ENCODE results near the gene GSE1.

GSE1 gene

GRCh38 chr16:85574672-85575475 is 38.2 kb upstream of the GSE1 start:
- peak; percentile 31 for DNase-seq

GRCh38 chr16:85575920-85576319 is 37.2 kb upstream of the GSE1 start:
- DNase-seq: no peak

DNA sequence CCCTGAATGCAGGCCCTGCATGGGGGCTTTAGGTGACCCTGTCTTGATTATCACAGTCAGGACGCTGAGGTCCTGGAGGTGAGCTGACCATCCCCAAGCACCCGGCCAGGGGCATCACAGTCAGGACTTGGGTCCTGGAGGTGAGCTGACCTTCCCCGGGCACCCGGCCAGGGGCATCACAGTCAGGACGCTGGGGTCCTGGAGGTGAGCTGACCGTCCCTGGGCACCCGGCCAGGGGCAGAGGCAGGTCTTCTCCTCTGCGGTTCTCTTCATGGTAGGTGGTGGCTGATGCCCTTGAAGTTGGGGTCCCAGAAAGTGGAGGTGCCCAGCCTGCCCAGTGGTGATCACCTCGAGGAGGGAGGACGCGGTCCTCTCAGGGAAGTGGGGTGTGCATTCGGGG is 36.2 kb upstream of the GSE1 start:
- DNase-seq: no peak

DNA sequence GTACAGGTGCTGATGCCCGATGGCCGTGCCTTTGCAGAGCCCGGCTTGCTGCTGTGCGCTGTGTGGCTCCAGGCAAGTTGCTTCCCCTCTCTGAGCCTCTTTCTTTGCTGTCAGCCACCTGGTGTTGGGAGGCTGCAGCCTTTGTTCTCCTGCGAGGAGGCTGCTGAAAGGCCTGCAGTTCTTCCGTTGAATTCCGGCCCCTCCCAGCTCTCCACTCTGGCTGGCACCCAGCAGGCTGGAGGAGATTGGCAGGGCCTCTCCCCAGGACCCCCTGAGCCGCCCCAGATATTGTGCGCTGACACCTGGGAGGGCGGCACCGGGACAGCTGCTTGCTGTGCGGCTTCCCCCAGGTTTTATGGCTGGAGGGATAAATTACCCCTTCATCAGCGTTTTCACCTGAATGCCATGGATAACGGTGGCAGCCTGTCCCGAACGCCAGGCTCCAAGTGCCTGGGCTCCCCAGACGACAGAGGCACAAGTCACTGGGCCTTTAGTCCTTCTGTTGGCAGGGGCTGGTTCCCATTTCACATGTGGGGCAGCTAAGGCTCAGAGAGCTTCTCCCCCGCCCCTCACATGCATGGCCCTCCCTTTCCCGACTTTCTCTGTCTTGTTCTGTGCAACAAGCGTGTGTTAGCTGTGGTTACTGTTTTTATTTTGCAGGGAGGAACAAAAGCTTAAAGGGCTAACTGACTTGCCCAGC is 35.1 kb upstream of the GSE1 start:
- DNase-seq: no peak

GRCh38 chr16:85578599-85578948 is 34.5 kb upstream of the GSE1 start:
- DNase-seq: no peak

DNA sequence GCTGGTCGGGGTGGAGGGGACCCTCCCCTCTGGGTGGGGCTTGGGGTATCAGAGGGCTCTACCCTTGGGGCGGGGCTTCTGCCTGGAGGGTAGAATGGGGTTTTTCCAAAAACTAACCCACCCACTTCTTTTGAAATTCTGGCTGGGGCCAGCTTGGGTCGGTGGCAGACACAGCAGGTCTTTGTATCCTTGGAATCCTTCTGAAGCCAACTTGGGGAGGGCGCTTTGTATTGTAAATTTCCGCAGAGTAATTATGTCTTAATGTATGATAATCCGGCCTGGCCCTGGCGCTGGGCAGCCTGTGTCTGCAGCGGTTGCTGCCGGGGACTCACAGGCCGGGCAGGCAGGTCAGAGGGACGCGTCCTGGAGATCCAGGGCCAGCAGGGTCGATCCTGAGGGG is 33.9 kb upstream of the GSE1 start:
- no peak for DNase-seq

GRCh38 chr16:85579923-85580580 is 33.1 kb upstream of the GSE1 start:
- DNase-seq: no peak

- no peak for DNase-seq
Observed at GRCh38 chr16:85580684-85581083, 32.4 kb upstream of the GSE1 start.

GRCh38 chr16:85582229-85582991 is 30.7 kb upstream of the GSE1 start:
- no peak for DNase-seq

DNA sequence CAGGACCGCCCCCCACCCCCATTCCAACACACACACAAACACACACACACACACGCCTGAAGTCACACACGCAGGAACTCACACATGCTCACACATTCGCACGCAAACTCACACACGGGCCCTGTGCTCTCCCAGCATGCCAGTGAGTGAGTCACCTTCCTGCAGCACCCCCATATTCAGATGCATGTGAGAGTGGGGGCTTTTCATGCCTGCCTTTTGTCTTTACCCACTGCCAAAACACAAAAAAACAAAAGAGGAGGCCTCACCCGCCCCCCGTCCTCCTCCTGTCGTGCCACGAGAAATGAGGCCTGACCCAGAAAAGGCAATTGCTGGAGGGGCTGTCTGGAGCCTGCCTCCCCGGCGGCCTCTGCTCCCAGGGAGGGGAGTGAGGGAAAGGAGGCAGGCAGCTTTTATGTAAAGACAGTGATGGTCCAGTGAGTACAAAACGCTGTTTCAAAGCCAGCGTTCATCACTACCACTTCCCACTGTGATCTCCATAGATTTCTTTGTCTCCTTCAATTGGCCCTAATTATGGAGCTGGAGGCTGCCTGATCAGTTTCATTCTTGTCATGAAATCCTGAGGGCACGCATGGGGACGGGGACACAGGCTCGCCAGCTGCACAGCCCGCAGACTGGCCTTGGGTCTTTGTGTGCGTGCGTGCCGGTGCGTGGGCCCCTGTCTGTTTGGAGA is 29.5 kb upstream of the GSE1 start:
- no peak for DNase-seq

DNA sequence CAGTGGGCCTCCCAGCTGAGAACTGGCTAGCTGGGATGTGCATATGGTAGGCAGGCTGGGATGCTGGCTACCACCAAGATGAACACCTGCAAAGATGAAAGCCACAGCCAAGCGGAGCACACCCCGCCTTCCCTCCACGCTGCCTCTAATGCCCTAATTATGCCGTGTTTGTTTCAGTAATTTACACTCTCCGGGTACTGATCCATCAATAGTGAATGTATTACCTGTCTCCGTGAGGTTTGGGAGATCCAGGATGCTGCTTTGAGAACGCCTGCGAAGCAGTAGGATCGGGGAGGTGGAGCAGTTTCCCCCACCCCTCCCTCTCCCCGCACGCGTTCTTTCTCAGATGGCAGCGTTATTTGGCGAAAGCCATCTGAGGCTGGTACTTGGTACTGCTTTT is 28.9 kb upstream of the GSE1 start:
- DNase-seq: no peak

DNA sequence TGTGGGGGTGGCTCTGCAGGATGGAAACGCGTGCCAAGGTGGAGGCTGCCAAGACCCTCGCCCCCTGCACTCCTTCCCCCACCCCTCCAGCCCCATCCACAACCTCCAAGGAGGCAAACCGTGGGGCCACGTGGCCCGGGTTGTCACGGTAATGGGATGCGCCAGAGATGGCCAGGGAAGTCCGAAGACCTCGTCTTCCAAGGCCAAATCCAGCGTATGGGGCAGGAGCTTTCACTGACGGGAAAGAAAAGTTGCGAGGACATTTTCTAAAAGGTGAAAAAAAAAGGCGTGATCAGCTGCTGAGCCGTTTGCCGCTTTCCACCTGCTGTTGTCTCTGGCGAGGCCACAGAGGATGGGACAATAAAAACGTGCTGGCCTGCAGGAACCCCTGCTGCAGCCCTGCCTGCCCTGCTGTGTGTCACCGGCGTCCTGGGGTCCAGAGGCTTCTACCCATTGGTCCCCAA is 28.3 kb upstream of the GSE1 start:
- no peak for DNase-seq

GRCh38 chr16:85585711-85586110 is 27.4 kb upstream of the GSE1 start:
- no peak for DNase-seq

DNA sequence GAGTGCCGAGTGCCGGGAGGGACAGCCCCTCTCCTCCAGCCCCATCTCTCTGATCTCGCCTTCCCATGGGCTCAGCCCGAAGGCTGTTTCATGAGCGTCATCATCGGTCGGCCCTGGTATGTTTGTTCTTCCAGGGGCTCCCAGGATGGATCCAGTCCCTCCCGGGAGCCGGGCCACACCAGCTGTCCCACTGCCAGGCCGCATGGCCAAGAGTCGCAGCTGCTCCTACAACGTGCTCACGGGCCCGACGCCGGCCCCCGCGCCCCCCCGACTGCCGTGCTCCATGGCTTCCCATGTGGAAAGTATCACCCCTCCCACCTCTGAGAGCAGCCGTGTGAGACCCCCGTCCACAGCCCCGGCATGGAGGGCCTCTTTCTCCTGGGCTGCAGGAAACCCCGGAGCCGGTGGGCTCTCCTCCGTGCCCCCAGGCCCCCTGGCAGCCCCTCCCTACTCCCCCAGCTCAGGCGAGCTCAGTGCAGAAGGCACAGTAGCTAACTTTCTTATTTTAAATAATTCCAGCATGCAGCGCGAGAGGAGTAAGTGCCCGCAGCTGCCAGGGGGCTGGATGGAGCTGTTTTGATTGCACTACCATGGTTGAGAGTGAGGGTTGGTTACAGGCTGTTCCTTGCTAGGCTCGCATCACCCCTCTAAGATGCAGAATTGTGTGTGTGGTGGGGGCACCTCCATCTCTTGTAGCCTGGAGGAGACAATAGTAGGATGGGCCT is 26.6 kb upstream of the GSE1 start:
- DNase-seq: no peak

- DNase-seq: no peak
Observed at GRCh38 chr16:85587762-85588556, 25.2 kb upstream of the GSE1 start.

DNA sequence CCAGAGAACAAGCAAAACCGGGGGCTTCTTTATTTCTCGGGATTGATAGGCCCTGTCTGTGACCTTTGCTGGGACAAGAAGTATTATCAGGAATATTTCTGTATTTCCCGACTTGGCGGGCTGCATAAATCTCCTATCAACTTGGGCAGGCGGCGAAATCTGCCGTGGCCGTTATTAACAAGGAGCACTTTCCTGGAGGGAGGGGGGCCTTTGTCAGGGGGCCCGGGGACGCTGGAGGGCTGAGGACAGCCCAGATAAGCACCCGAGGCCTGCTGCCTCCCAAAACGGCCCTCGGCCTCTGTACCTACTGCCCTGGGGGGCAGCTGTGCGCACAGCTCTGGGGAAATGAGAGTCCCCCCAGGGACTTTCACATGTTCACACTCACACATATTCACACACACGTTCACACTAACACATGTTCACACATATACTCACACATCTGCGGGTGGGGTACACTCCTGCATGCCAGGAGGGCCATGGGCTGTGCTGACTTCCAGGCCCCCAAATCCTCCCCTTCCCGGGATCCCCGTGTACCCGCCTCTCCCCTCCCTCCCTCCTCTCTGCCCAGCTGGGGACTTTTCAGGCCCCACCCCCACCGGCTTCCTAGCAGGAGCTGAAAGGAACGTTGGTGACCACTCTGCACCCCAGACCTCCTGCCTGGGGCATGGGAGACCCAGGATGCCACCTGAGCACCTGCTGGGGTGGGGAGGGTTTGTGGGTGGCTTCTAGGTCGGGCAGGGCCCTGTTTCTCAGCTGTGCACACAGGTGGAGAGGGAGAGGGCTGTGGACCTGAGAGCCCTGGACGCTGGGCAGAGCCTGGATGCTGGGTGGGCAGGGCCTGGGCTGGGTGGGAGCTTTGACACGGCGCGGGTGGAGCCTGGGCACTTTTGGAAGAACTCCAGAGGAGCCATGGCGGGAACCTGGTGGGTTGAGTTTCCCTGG is 24.3 kb upstream of the GSE1 start:
- no peak for DNase-seq

DNA sequence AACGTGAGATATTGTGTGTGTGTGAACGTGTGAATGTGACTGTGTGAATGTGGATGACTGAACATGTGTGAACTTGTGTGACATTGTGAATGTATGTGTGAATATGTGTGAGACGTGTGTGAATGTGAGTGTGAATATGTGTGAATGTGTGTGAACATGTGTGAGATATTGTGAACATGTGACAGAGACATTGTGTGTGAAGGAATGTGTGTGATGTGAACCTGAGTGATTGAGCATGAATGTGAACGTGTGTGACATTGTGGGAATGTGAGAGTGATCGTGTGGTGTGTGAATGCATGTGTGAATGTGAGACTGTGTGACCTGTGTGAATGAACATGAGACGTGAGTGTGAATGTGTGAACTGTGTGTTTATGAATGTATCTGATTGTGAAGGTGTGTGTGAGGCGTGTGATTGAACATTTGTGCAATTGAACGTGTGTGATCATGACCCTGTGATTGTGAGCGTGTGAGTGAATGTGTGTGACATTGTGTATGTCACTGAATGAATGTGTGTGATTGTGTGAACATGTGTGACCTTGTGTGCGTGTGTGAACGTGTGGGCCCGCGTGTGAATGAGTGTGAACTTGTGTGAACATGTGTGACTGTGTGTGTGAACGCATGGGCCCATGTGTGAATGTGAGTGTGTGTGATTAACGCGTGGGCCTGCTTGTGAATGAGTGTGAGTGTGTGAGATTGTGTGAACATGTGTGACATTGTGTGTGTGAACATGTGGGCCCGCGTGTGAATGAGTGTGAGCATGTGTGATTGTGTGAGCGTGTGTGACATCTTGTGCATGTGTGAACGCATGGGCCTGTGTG is 23.2 kb upstream of the GSE1 start:
- no peak for DNase-seq

- no peak for DNase-seq
Observed at GRCh38 chr16:85590506-85590832, 22.7 kb upstream of the GSE1 start.

DNA sequence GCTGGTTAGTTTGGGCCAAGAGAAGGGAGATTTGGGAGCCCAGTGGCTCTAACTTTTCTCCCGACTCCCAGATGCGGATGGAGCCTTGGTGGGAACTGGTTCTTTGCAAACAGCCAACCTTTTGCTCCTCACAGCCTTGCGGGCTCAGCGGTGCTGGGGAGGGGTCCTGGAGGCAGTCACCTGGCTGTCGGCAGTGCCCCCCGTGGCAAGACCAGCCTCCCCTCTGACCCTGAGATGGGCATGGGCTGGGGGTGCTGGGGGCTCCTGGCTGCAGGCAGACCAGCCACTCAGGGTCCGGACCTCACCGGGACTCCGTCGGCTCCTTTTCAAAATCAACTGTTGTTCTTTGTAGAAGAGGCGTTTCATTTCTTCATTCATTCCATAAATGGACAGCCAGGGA is 21.7 kb upstream of the GSE1 start:
- DNase-seq: no peak

Data from NCI-H1105 treated with DMSO at 0.1 percent for 48 hours (cell line).